ENCODE results near the gene AQP2.

DNA sequence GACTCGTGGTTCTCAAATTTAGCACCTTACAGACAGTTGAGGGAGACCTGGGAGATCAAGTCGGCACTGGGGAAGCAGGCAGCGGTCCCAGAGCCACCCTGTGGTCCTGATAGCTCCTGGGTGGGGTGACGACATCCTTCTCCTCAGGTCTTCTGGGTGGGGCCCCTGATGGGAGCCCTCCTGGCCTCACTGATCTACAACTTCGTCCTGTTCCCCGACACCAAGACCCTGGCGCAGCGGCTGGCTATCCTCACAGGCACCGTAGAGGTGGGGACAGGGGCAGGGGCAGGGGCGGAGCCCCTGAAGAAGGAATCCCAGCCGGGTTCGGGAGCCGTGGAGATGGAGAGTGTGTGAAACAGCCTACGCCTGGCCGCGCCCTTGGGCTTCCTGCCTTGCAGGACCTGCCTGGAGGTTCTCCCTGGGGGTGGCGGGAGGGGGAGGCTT, 24.8 kb downstream of the AQP2 start:
- TF ChIP-seq, protein P1, sequence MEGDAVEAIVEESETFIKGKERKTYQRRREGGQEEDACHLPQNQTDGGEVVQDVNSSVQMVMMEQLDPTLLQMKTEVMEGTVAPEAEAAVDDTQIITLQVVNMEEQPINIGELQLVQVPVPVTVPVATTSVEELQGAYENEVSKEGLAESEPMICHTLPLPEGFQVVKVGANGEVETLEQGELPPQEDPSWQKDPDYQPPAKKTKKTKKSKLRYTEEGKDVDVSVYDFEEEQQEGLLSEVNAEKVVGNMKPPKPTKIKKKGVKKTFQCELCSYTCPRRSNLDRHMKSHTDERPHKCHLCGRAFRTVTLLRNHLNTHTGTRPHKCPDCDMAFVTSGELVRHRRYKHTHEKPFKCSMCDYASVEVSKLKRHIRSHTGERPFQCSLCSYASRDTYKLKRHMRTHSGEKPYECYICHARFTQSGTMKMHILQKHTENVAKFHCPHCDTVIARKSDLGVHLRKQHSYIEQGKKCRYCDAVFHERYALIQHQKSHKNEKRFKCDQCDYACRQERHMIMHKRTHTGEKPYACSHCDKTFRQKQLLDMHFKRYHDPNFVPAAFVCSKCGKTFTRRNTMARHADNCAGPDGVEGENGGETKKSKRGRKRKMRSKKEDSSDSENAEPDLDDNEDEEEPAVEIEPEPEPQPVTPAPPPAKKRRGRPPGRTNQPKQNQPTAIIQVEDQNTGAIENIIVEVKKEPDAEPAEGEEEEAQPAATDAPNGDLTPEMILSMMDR (conservative IDR thresholded peaks at IDR 0.05; ENCODE audit: low read length) = no peak
- no peak for TF ChIP-seq EZH2phosphoT487 (IDR thresholded peaks at IDR 0.05; ENCODE audit: borderline replicate concordance)
